Gastrocnemius medialis (tissue), 4 donors: Measurements from ENCODE around the gene ASF1A.

Experiments used
- POLR2A ChIP-seq, 2 donors: fragments of 450-650 bp; IDR thresholded peaks; one replicate each; pipeline ENCODE4 v1.6.1; 2017; ENCODE audit warnings: antibody characterized with exemption in 2 of 2, mild to moderate bottlenecking in 2 of 2, moderate library complexity in 2 of 2
- TF ChIP-seq, protein P1 (sequence below), 5 experiments: fragments of 450-650 bp in 3 of 5; fragments of 200-600 bp in 2 of 5; sonication (generic) in 2 of 5; IDR thresholded peaks in 4 of 5; conservative IDR thresholded peaks in 1 of 5; 1 replicate in 4 of 5; 2 replicates in 1 of 5; pipeline ENCODE4 v1.5.1; 2016 to 2019; ENCODE audit warnings: antibody characterized with exemption in 5 of 5, mild to moderate bottlenecking in 3 of 5, moderate library complexity in 3 of 5

DNA sequence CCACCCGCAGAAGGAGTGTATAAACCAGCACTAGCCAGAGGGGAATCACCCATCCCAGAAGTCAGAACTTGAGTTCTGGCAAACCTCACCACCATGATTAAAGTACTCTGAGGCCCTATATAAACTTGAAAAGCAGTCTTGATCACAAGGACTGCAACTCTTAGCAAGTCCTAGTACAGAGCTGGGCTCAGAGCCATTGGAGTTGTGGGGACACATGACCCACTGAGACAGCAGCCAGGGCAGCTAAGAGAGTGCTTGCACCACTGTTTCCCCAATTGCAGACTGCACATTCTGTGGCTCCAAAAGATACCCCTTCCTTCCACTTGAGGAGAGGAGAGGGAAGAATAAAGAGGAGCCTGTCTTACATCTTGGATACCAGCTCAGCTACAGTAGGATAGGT lies 45.7 kb downstream of the ASF1A start:
- TF ChIP-seq, protein P1, sequence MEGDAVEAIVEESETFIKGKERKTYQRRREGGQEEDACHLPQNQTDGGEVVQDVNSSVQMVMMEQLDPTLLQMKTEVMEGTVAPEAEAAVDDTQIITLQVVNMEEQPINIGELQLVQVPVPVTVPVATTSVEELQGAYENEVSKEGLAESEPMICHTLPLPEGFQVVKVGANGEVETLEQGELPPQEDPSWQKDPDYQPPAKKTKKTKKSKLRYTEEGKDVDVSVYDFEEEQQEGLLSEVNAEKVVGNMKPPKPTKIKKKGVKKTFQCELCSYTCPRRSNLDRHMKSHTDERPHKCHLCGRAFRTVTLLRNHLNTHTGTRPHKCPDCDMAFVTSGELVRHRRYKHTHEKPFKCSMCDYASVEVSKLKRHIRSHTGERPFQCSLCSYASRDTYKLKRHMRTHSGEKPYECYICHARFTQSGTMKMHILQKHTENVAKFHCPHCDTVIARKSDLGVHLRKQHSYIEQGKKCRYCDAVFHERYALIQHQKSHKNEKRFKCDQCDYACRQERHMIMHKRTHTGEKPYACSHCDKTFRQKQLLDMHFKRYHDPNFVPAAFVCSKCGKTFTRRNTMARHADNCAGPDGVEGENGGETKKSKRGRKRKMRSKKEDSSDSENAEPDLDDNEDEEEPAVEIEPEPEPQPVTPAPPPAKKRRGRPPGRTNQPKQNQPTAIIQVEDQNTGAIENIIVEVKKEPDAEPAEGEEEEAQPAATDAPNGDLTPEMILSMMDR (IDR thresholded peaks at IDR 0.05 in 4 of 5, conservative IDR thresholded peaks at IDR 0.05 in 1 of 5), result no peak
- TF ChIP-seq POLR2A (IDR thresholded peaks at IDR 0.05), result no peak
